GM12874 (cell line): ENCODE measurements around the gene ARHGEF16.

Experiments
- CTCF ChIP-seq: IDR thresholded peaks from 2 replicates; pipeline ENCODE4 v1.5.1; 2011; ENCODE audit warnings: low read depth, mild to moderate bottlenecking, control low read depth, low read length, moderate library complexity; ENCODE audit not compliant: insufficient read depth

ARHGEF16 gene

GRCh38 chr1:3453891-3454810 is at the start of gene ARHGEF16:
ARHGEF16 (plus strand) TSS chr1:3454665; CDS start chr1:3463085, 8,420 bp downstream.
- TF ChIP-seq CTCF: peak; percentile 21; the same call in 1 of the 2 replicates

GRCh38 chr1:3404801-3405200 is 49.7 kb upstream of the ARHGEF16 start:
- no peak for TF ChIP-seq CTCF

GRCh38 chr1:3405491-3405890 is 49.0 kb upstream of the ARHGEF16 start:
- no peak for TF ChIP-seq CTCF

- no peak for TF ChIP-seq CTCF
Observed at GRCh38 chr1:3405974-3406867, 48.2 kb upstream of the ARHGEF16 start.

- TF ChIP-seq CTCF: no peak
Observed at GRCh38 chr1:3407021-3407420, 47.4 kb upstream of the ARHGEF16 start.

GRCh38 chr1:3408751-3409266 is 45.7 kb upstream of the ARHGEF16 start:
- no peak for TF ChIP-seq CTCF

- no peak for TF ChIP-seq CTCF
Observed at GRCh38 chr1:3409366-3410141, 44.9 kb upstream of the ARHGEF16 start.
